Osteoblast (primary cell): ENCODE measurements around the gene RNF34. TPM values are rescaled to one million over a fixed set of nuclear protein-coding genes. Genes with fewer than 3 reads are reported as not detected.

Source experiments
- DNase-seq: peaks from one replicate; pipeline ENCODE4 v3.0.0; 2011; ENCODE audit warnings: low spot score, mixed read lengths; ENCODE audit not compliant: insufficient read length; ENCODE audit errors: missing footprints
- H2AFZ ChIP-seq: 2 replicates; pipeline ENCODE4 v1.6.0; 2011; ENCODE audit warnings: mild to moderate bottlenecking, low read length
- H3K27ac ChIP-seq: 2 replicates; pipeline ENCODE4 v1.5.1; 2011; ENCODE audit warnings: mild to moderate bottlenecking, low read depth, low read length, moderate library complexity
- H3K27me3 ChIP-seq: 2 replicates; pipeline ENCODE4 v1.6.0; 2012; ENCODE audit warnings: mild to moderate bottlenecking, control low read depth, inconsistent platforms, low read length, moderate library complexity; ENCODE audit not compliant: insufficient read depth
- H3K36me3 ChIP-seq: 2 replicates; pipeline ENCODE4 v1.5.1; 2011; ENCODE audit warnings: mild to moderate bottlenecking, low read length, control low read depth, moderate library complexity; ENCODE audit not compliant: insufficient read depth
- H3K4me1 ChIP-seq: 2 replicates; pipeline ENCODE4 v1.5.1; 2011; ENCODE audit warnings: mild to moderate bottlenecking, low read length, control low read depth, moderate library complexity; ENCODE audit not compliant: insufficient read depth
- H3K4me2 ChIP-seq: 2 replicates; pipeline ENCODE4 v1.6.0; 2011; ENCODE audit warnings: mild to moderate bottlenecking, low read length; ENCODE audit not compliant: insufficient read depth
- H3K4me3 ChIP-seq: fragments of 200-600 bp; sonication (generic); 3 replicates; pipeline ENCODE4 v1.5.1; 2012; ENCODE audit warnings: mild to moderate bottlenecking, low read length, inconsistent platforms; ENCODE audit not compliant: insufficient read depth
- H3K79me2 ChIP-seq: 2 replicates; pipeline ENCODE4 v1.6.0; 2012; ENCODE audit warnings: mild to moderate bottlenecking, low read length, control low read depth, inconsistent platforms; ENCODE audit not compliant: insufficient read depth
- H3K9me3 ChIP-seq: 2 replicates; pipeline ENCODE4 v1.5.1; 2011; ENCODE audit warnings: low read depth, low read length, control low read depth
- H4K20me1 ChIP-seq: 2 replicates; pipeline ENCODE4 v1.6.0; 2012; ENCODE audit warnings: mild to moderate bottlenecking, low read length, control low read depth; ENCODE audit not compliant: insufficient read depth
- CTCF ChIP-seq: IDR thresholded peaks from 2 replicates; pipeline ENCODE4 v1.5.1; 2011; ENCODE audit warnings: mild to moderate bottlenecking, low read depth, low read length, moderate library complexity; ENCODE audit errors: extremely low read depth
- total RNA-seq: library from RNA; depleted of rRNA; stranded (reverse); fragments of >200 nt; gene quantifications from 2 replicates; pipeline ENCODE4 v1.2.3, GENCODE V29; 2012

Gene RNF34
- total RNA-seq, 1 donor, result 41.6 TPM

- H3K9me3 ChIP-seq, result no peaks in the 10 kb centered on the region
- H3K4me3 ChIP-seq, result peak overlapping the region; percentile 50
- peak overlapping the region; percentile 92 for H3K4me2 ChIP-seq
- peak overlapping the region; percentile 80 for H2AFZ ChIP-seq
- H3K79me2 ChIP-seq, result peaks cover 63% of the 10 kb centered on the region
- H3K27me3 ChIP-seq, result no peaks in the 10 kb centered on the region
- peak; percentile 95 for DNase-seq
- H3K4me1 ChIP-seq, result no peaks in the 10 kb centered on the region
- peak overlapping the region; percentile 32 for H3K27ac ChIP-seq
- TF ChIP-seq CTCF, result no peak
- peaks cover 5% of the 10 kb centered on the region for H4K20me1 ChIP-seq
- H3K36me3 ChIP-seq, result no peaks in the 10 kb centered on the region
Observed at GRCh38 chr12:121452340-121452984, 52.5 kb downstream of the RNF34 start.

GRCh38 chr12:121452985-121453360 lies 53.1 kb downstream of the RNF34 start:
- peak overlapping the region; percentile 32 for H3K27ac ChIP-seq
- no peak for TF ChIP-seq CTCF
- peak overlapping the region; percentile 80 for H2AFZ ChIP-seq
- H3K4me2 ChIP-seq, result peak overlapping the region; percentile 92
- no peaks in the 10 kb centered on the region for H3K4me1 ChIP-seq
- no peaks in the 10 kb centered on the region for H3K36me3 ChIP-seq
- H3K79me2 ChIP-seq, result peaks cover 68% of the 10 kb centered on the region
- H3K9me3 ChIP-seq, result no peaks in the 10 kb centered on the region
- no peak for DNase-seq
- H4K20me1 ChIP-seq, result peaks cover 9% of the 10 kb centered on the region
- H3K27me3 ChIP-seq, result no peaks in the 10 kb centered on the region
- no peak overlapping the region for H3K4me3 ChIP-seq

GRCh38 chr12:121453629-121454028 lies 53.7 kb downstream of the RNF34 start:
- Histone ChIP-seq H3K79me2 (peaks cover 71% of the 10 kb centered on the region), H3K9me3 (no peaks in the 10 kb centered on the region), H4K20me1 (peaks cover 10% of the 10 kb centered on the region)

More at GRCh38 chr12:121453629-121454028, 53.7 kb downstream of the RNF34 start:
- no peaks in the 10 kb centered on the region for H3K4me1 ChIP-seq
- H2AFZ ChIP-seq, result no peak overlapping the region
- H3K4me2 ChIP-seq, result no peak overlapping the region
- no peak for TF ChIP-seq CTCF
- H3K27me3 ChIP-seq, result no peaks in the 10 kb centered on the region
- H3K36me3 ChIP-seq, result no peaks in the 10 kb centered on the region
- no peak overlapping the region for H3K27ac ChIP-seq
- no peak for DNase-seq
- H3K4me3 ChIP-seq, result no peak overlapping the region
